Vagina (tissue), 2 donors: ENCODE data around the gene HAPLN2. TPM values are rescaled to one million over a fixed set of nuclear protein-coding genes. Genes with fewer than 3 reads are reported as not detected.

Experiments
- DNase-seq, 2 donors: peaks; one replicate each; pipeline ENCODE4 v3.0.0-alpha.2; 2017; ENCODE audit errors: extremely low spot score in 2 of 2
- H3K27ac ChIP-seq: fragments of 200-600 bp; sonication (generic); one replicate; pipeline ENCODE4 v1.5.1; 2019
- H3K27me3 ChIP-seq: fragments of 200-600 bp; sonication (generic); one replicate; pipeline ENCODE4 v1.5.1; 2019
- H3K36me3 ChIP-seq, 2 donors: fragments of 200-600 bp; sonication (generic); one replicate each; pipeline ENCODE4 v1.5.1; 2017 to 2019
- H3K4me1 ChIP-seq: fragments of 200-600 bp; sonication (generic); one replicate; pipeline ENCODE4 v1.5.1; 2019
- H3K4me3 ChIP-seq, 2 donors: fragments of 200-600 bp; sonication (generic); 1 replicate in 1 of 2; 2 replicates in 1 of 2; pipeline ENCODE4 v1.5.1; 2016 to 2019
- H3K9me3 ChIP-seq: fragments of 200-600 bp; sonication (generic); one replicate; pipeline ENCODE4 v1.5.1; 2019
- POLR2A ChIP-seq, 2 donors: fragments of 450-650 bp; IDR thresholded peaks; one replicate each; pipeline ENCODE4 v1.6.1; 2017; ENCODE audit warnings: antibody characterized with exemption in 2 of 2, mild to moderate bottlenecking in 2 of 2, moderate library complexity in 2 of 2
- POLR2AphosphoS5 ChIP-seq, 2 donors: sonication (generic); formaldehyde crosslinking; IDR thresholded peaks; one replicate each; pipeline ENCODE4 v1.9.0; 2017; ENCODE audit warnings: antibody characterized with exemption in 2 of 2, mild to moderate bottlenecking in 2 of 2, low read depth in 1 of 2; ENCODE audit not compliant: insufficient read depth in 1 of 2
- intact Hi-C: fragments of 100-400 bp; cut with DNase I; formaldehyde crosslinking; loops from one replicate; pipeline ENCODE4 v1.15.1; 2023
- total RNA-seq: library from RNA; depleted of rRNA; stranded (reverse); fragments of >200 nt; gene quantifications from one replicate; pipeline ENCODE4 v1.2.3, GENCODE V29; 2016
- TF ChIP-seq, protein P1 (sequence below), 3 experiments: fragments of 450-650 bp in 2 of 3; fragments of 200-600 bp in 1 of 3; sonication (generic) in 1 of 3; IDR thresholded peaks; one replicate each; pipeline ENCODE4 v1.5.1; 2017 to 2019; ENCODE audit warnings: antibody characterized with exemption in 3 of 3, mild to moderate bottlenecking in 2 of 3, moderate library complexity in 2 of 3

The HAPLN2 gene
- total RNA-seq, 1 donor from 2014 or later: not detected

- Histone ChIP-seq H3K27ac (no peak overlapping the region), H3K27me3 (no peaks in the 10 kb centered on the region), H3K4me1 (peaks cover 8% of the 10 kb centered on the region), H3K4me3 (no peak overlapping the region), H3K36me3 (no peaks in the 10 kb centered on the region), H3K9me3 (no peaks in the 10 kb centered on the region)
- TF ChIP-seq, protein P1, sequence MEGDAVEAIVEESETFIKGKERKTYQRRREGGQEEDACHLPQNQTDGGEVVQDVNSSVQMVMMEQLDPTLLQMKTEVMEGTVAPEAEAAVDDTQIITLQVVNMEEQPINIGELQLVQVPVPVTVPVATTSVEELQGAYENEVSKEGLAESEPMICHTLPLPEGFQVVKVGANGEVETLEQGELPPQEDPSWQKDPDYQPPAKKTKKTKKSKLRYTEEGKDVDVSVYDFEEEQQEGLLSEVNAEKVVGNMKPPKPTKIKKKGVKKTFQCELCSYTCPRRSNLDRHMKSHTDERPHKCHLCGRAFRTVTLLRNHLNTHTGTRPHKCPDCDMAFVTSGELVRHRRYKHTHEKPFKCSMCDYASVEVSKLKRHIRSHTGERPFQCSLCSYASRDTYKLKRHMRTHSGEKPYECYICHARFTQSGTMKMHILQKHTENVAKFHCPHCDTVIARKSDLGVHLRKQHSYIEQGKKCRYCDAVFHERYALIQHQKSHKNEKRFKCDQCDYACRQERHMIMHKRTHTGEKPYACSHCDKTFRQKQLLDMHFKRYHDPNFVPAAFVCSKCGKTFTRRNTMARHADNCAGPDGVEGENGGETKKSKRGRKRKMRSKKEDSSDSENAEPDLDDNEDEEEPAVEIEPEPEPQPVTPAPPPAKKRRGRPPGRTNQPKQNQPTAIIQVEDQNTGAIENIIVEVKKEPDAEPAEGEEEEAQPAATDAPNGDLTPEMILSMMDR (IDR thresholded peaks at IDR 0.05): no peak
- TF ChIP-seq POLR2A (IDR thresholded peaks at IDR 0.05): no peak
- TF ChIP-seq POLR2AphosphoS5 (IDR thresholded peaks at IDR 0.05; ENCODE audit: insufficient read depth in 1 of 2, low read depth in 1 of 2): no peak
- intact Hi-C loops: no loop called here
- no peak for DNase-seq
These were observed 27.6 kb downstream of the HAPLN2 start for GRCh38 chr1:156646738-156647211.

- no peaks in the 10 kb centered on the region for H3K27me3 ChIP-seq
These were observed 28.1 kb downstream of the HAPLN2 start for GRCh38 chr1:156647351-156647750.

GRCh38 chr1:156648496-156648895, 29.3 kb downstream of the HAPLN2 start:
- Histone ChIP-seq H3K4me3 (no peak overlapping the region), H3K27ac (no peak overlapping the region), H3K9me3 (no peaks in the 10 kb centered on the region), H3K4me1 (no peaks in the 10 kb centered on the region), H3K27me3 (no peaks in the 10 kb centered on the region), H3K36me3 (no peaks in the 10 kb centered on the region)
- intact Hi-C loops: no loop called here
- DNase-seq: no peak
- TF ChIP-seq, protein P1 (IDR thresholded peaks at IDR 0.05): no peak
- TF ChIP-seq POLR2AphosphoS5 (IDR thresholded peaks at IDR 0.05; ENCODE audit: insufficient read depth in 1 of 2, low read depth in 1 of 2): no peak
- TF ChIP-seq POLR2A (IDR thresholded peaks at IDR 0.05): no peak

More at GRCh38 chr1:156647351-156647750, 28.1 kb downstream of the HAPLN2 start:
- H3K4me3 ChIP-seq: no peak overlapping the region
- DNase-seq: no peak
- no peak for TF ChIP-seq POLR2AphosphoS5 (IDR thresholded peaks at IDR 0.05; ENCODE audit: insufficient read depth in 1 of 2, low read depth in 1 of 2)
- no peak for TF ChIP-seq POLR2A (IDR thresholded peaks at IDR 0.05)
- TF ChIP-seq, protein P1 (IDR thresholded peaks at IDR 0.05): no peak
- H3K36me3 ChIP-seq: no peaks in the 10 kb centered on the region
- no peak overlapping the region for H3K27ac ChIP-seq
- H3K4me1 ChIP-seq: peaks cover 2% of the 10 kb centered on the region
- H3K9me3 ChIP-seq: no peaks in the 10 kb centered on the region
- intact Hi-C loops: no loop called here

DNA sequence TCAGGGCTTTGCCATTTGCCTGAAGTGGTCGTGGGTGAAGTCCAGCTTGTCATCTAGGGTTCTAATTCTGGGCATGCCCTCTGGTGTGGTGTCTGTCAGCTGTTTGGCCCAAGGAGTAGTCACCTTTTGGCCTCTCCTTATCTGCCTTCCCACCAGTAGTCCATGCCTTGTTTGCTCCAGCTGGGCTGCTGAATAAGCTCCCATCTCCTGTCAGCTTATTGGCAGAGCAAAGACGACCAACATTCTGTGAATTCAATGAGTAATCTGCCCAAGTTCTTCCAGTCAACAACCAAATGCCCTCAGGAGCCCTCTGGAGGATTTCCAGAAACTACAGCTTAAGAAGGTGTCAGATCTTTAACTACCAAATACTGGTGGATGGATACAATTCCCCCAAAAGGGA, 29.7 kb downstream of the HAPLN2 start:
- TF ChIP-seq POLR2AphosphoS5 (IDR thresholded peaks at IDR 0.05; ENCODE audit: insufficient read depth in 1 of 2, low read depth in 1 of 2): no peak
- TF ChIP-seq, protein P1 (IDR thresholded peaks at IDR 0.05): no peak
- no peak for TF ChIP-seq POLR2A (IDR thresholded peaks at IDR 0.05)
- Histone ChIP-seq H3K9me3 (no peaks in the 10 kb centered on the region), H3K36me3 (no peaks in the 10 kb centered on the region), H3K27me3 (no peaks in the 10 kb centered on the region), H3K27ac (no peak overlapping the region), H3K4me3 (no peak overlapping the region), H3K4me1 (no peaks in the 10 kb centered on the region)
- DNase-seq: no peak
- intact Hi-C loops: no loop called here

DNA sequence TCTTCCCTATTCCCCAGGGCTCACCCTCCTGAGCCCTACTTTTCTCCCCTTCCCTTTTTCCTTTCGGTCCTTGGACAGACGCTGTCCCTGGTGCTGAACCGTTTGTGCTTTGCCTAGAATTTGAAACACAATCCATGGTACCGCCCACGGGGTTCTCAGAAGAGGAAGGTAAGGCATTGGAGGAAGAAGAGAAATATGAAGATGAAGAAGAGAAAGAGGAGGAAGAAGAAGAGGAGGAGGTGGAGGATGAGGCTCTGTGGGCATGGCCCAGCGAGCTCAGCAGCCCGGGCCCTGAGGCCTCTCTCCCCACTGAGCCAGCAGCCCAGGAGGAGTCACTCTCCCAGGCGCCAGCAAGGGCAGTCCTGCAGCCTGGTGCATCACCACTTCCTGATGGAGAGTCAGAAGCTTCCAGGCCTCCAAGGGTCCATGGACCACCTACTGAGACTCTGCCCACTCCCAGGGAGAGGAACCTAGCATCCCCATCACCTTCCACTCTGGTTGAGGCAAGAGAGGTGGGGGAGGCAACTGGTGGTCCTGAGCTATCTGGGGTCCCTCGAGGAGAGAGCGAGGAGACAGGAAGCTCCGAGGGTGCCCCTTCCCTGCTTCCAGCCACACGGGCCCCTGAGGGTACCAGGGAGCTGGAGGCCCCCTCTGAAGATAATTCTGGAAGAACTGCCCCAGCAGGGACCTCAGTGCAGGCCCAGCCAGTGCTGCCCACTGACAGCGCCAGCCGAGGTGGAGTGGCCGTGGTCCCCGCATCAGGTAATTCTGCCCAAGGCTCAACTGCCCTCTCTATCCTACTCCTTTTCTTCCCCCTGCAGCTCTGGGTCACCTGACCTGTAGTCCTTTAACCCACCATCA, 33.1 kb downstream of the HAPLN2 start:
- Histone ChIP-seq H3K4me1 (peaks cover 13% of the 10 kb centered on the region), H3K4me3 (no peak overlapping the region), H3K27me3 (no peaks in the 10 kb centered on the region), H3K9me3 (no peaks in the 10 kb centered on the region), H3K27ac (no peak overlapping the region), H3K36me3 (no peaks in the 10 kb centered on the region)
- intact Hi-C loops: no loop called here
- DNase-seq: no peak
- TF ChIP-seq POLR2A (IDR thresholded peaks at IDR 0.05): no peak
- TF ChIP-seq, protein P1 (IDR thresholded peaks at IDR 0.05): no peak
- no peak for TF ChIP-seq POLR2AphosphoS5 (IDR thresholded peaks at IDR 0.05; ENCODE audit: insufficient read depth in 1 of 2, low read depth in 1 of 2)
